ENCODE measurements around the gene KCNQ5.

DNA sequence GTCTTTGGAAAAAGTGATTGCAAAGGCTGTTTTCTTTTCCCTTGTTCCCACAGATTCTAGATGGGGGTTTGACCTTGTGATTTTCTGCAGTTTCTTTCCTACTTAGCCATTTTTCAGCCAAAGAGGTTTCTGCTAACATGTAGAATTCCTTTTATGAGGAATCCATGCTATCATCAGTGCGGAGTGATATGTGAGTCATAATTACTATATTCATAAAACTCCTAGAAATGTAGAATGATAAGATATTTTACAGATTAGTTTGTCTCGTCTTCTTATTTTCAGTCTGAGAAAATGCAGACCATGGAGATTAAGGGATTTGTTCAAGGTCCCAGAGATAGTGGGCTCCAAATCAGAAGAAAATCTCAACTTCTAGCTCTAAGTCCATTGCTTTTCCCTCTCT lies 98.6 kb downstream of the KCNQ5 start:
- TF ChIP-seq, protein P1, sequence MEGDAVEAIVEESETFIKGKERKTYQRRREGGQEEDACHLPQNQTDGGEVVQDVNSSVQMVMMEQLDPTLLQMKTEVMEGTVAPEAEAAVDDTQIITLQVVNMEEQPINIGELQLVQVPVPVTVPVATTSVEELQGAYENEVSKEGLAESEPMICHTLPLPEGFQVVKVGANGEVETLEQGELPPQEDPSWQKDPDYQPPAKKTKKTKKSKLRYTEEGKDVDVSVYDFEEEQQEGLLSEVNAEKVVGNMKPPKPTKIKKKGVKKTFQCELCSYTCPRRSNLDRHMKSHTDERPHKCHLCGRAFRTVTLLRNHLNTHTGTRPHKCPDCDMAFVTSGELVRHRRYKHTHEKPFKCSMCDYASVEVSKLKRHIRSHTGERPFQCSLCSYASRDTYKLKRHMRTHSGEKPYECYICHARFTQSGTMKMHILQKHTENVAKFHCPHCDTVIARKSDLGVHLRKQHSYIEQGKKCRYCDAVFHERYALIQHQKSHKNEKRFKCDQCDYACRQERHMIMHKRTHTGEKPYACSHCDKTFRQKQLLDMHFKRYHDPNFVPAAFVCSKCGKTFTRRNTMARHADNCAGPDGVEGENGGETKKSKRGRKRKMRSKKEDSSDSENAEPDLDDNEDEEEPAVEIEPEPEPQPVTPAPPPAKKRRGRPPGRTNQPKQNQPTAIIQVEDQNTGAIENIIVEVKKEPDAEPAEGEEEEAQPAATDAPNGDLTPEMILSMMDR (IDR thresholded peaks at IDR 0.05) = no peak
- TF ChIP-seq POLR2A (IDR thresholded peaks at IDR 0.05) = no peak

Measured in thyroid gland (tissue), 4 donors.